ENCODE results near the gene NDST3.

DNA sequence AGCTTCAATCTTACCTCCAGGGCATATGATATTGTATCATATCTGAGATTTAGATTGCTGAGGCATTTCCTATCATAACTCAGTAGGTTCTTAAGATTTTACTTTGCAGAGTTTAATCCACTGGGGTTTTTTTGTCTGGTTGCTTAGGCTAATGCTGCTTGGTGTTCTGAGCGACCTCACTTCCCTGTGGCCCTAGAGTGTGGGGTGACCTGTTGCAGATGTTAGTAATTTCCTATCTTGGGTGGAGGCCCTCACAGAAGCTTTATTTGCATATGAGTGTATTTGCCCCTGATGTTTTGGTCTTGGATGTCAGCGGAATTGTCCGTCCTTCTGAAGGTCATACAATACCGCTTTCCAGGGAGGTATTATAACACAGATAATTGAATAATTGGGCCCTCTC is 137.1 kb downstream of the NDST3 start:
- TF ChIP-seq, protein P1, sequence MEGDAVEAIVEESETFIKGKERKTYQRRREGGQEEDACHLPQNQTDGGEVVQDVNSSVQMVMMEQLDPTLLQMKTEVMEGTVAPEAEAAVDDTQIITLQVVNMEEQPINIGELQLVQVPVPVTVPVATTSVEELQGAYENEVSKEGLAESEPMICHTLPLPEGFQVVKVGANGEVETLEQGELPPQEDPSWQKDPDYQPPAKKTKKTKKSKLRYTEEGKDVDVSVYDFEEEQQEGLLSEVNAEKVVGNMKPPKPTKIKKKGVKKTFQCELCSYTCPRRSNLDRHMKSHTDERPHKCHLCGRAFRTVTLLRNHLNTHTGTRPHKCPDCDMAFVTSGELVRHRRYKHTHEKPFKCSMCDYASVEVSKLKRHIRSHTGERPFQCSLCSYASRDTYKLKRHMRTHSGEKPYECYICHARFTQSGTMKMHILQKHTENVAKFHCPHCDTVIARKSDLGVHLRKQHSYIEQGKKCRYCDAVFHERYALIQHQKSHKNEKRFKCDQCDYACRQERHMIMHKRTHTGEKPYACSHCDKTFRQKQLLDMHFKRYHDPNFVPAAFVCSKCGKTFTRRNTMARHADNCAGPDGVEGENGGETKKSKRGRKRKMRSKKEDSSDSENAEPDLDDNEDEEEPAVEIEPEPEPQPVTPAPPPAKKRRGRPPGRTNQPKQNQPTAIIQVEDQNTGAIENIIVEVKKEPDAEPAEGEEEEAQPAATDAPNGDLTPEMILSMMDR (IDR thresholded peaks at IDR 0.05): no peak
- no peak for TF ChIP-seq POLR2A (IDR thresholded peaks at IDR 0.05)
